ENCODE measurements around the gene STOX2.

- TF ChIP-seq CTCF (IDR thresholded peaks at IDR 0.05), result no peak
- TF ChIP-seq POLR2A (IDR thresholded peaks at IDR 0.05), result no peak
Observed at GRCh38 chr4:183989461-183989860, 84.4 kb downstream of the STOX2 start.
